GM12864 (cell line): ENCODE measurements around the gene MAST2.

Source experiments
- DNase-seq: peaks from one replicate; pipeline ENCODE4 v3.0.0-alpha.2; 2011; ENCODE audit warnings: low read depth
- H3K4me3 ChIP-seq: 2 replicates; pipeline ENCODE4 v1.5.1; 2011; ENCODE audit warnings: mild to moderate bottlenecking, low read depth, low read length, control low read depth
- CTCF ChIP-seq: IDR thresholded peaks from 2 replicates; pipeline ENCODE4 v1.5.1; 2011; ENCODE audit warnings: low read depth, mild to moderate bottlenecking, moderate library complexity, low read length, control low read depth, inconsistent platforms; ENCODE audit errors: missing control alignments

Gene MAST2

GRCh38 chr1:46070164-46070814 lies 266.9 kb downstream of the MAST2 start:
- no peak for DNase-seq
- no peak for TF ChIP-seq CTCF
- H3K4me3 ChIP-seq: no peak overlapping the region

- no peak for DNase-seq
- TF ChIP-seq CTCF: no peak
- no peak overlapping the region for H3K4me3 ChIP-seq
Measured at GRCh38 chr1:46072975-46073374, 269.6 kb downstream of the MAST2 start.

- DNase-seq: no peak
- H3K4me3 ChIP-seq: no peak overlapping the region
- TF ChIP-seq CTCF: no peak
Measured at GRCh38 chr1:46076343-46076742, 272.9 kb downstream of the MAST2 start.

- TF ChIP-seq CTCF: no peak
- DNase-seq: no peak
- H3K4me3 ChIP-seq: no peak overlapping the region
Measured at GRCh38 chr1:46077644-46078043, 274.2 kb downstream of the MAST2 start.

GRCh38 chr1:46080257-46080656 lies 276.8 kb downstream of the MAST2 start:
- no peak for DNase-seq
- no peak for TF ChIP-seq CTCF
- no peak overlapping the region for H3K4me3 ChIP-seq

GRCh38 chr1:46081206-46081605 lies 277.8 kb downstream of the MAST2 start:
- H3K4me3 ChIP-seq: no peak overlapping the region
- TF ChIP-seq CTCF: no peak
- DNase-seq: no peak

- H3K4me3 ChIP-seq: no peak overlapping the region
- DNase-seq: no peak
- no peak for TF ChIP-seq CTCF
Measured at GRCh38 chr1:46081619-46082018, 278.2 kb downstream of the MAST2 start.
